PFSK-1 (cell line): ENCODE data around the gene TMEM117.

ENCODE experiments used
- FOXP2 ChIP-seq: optimal IDR thresholded peaks from 2 replicates; pipeline ENCODE3; 2011; ENCODE audit warnings: borderline replicate concordance, control low read depth, inconsistent platforms; ENCODE audit not compliant: insufficient read depth; ENCODE audit errors: extremely low read length, extremely low read depth
- POLR2AphosphoS5 ChIP-seq: IDR thresholded peaks from 2 replicates; pipeline ENCODE4 v1.6.1; 2012; ENCODE audit warnings: low read depth, mild to moderate bottlenecking, control low read depth, low read length, moderate library complexity
- SIN3A ChIP-seq: IDR thresholded peaks from 2 replicates; pipeline ENCODE4 v1.6.1; 2012; ENCODE audit warnings: mild to moderate bottlenecking, low read length, moderate library complexity, borderline replicate concordance; ENCODE audit not compliant: insufficient read depth
- TAF1 ChIP-seq: IDR thresholded peaks from 2 replicates; pipeline ENCODE4 v1.6.1; 2012; ENCODE audit warnings: low read length, control low read depth, borderline replicate concordance; ENCODE audit not compliant: insufficient read depth
- TF ChIP-seq, protein P1 (sequence below), 2 experiments: IDR thresholded peaks; 2 replicates each; pipeline versions ENCODE4 v1.6.1 to v1.8.0; 2011 to 2012; ENCODE audit warnings: low read depth in 2 of 2, low read length in 2 of 2, control low read depth in 1 of 2, inconsistent platforms in 1 of 2, mild to moderate bottlenecking in 1 of 2, moderate library complexity in 1 of 2; ENCODE audit not compliant: insufficient read depth in 1 of 2

The TMEM117 gene

DNA sequence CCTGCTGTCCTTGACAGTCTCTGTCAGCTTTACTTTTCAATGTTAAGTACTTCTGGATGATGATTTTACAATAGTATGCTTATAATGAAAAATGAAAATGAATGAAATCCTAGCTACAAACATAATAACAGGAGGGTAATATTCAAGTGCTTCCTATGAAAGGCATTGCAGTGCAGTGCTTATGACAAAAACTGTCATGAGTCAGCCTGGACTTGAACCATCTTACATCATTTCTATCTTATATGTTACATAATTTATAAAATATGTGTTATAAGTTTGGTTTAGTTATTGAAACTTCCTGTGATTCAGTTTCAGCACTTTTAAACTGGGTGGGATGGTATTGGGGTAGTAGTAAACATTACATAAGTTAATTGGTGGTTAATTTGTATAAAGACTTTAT lies 451.7 kb downstream of the TMEM117 start:
- TF ChIP-seq SIN3A (no peak), POLR2AphosphoS5 (no peak), FOXP2 (no peak), TAF1 (no peak)
- TF ChIP-seq, protein P1, sequence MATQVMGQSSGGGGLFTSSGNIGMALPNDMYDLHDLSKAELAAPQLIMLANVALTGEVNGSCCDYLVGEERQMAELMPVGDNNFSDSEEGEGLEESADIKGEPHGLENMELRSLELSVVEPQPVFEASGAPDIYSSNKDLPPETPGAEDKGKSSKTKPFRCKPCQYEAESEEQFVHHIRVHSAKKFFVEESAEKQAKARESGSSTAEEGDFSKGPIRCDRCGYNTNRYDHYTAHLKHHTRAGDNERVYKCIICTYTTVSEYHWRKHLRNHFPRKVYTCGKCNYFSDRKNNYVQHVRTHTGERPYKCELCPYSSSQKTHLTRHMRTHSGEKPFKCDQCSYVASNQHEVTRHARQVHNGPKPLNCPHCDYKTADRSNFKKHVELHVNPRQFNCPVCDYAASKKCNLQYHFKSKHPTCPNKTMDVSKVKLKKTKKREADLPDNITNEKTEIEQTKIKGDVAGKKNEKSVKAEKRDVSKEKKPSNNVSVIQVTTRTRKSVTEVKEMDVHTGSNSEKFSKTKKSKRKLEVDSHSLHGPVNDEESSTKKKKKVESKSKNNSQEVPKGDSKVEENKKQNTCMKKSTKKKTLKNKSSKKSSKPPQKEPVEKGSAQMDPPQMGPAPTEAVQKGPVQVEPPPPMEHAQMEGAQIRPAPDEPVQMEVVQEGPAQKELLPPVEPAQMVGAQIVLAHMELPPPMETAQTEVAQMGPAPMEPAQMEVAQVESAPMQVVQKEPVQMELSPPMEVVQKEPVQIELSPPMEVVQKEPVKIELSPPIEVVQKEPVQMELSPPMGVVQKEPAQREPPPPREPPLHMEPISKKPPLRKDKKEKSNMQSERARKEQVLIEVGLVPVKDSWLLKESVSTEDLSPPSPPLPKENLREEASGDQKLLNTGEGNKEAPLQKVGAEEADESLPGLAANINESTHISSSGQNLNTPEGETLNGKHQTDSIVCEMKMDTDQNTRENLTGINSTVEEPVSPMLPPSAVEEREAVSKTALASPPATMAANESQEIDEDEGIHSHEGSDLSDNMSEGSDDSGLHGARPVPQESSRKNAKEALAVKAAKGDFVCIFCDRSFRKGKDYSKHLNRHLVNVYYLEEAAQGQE (IDR thresholded peaks at IDR 0.05; ENCODE audit: insufficient read depth in 1 of 2, low read depth in 2 of 2, low read length in 2 of 2), result no peak

DNA sequence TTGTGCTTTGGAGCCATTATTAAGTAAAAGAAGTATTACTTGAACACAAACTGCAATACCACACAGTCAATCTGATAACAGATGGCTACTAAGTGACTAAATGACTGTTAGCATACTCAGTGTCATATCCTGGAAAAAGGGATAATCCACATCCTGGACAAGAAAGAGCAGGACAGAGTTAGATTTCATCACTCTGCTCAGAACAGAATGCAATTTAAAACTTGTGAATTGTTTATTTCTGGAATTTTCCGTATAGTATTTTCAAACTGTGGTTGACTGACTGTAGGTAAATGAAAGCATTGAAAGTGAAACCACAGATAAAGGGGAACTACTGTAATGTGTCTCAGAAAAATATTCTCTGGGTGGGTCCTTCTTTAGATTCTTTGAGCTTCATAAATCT lies 458.8 kb downstream of the TMEM117 start:
- TF ChIP-seq SIN3A (no peak), POLR2AphosphoS5 (no peak), FOXP2 (no peak), TAF1 (no peak)
- TF ChIP-seq, protein P1 (IDR thresholded peaks at IDR 0.05; ENCODE audit: insufficient read depth in 1 of 2, low read depth in 2 of 2, low read length in 2 of 2), result no peak

DNA sequence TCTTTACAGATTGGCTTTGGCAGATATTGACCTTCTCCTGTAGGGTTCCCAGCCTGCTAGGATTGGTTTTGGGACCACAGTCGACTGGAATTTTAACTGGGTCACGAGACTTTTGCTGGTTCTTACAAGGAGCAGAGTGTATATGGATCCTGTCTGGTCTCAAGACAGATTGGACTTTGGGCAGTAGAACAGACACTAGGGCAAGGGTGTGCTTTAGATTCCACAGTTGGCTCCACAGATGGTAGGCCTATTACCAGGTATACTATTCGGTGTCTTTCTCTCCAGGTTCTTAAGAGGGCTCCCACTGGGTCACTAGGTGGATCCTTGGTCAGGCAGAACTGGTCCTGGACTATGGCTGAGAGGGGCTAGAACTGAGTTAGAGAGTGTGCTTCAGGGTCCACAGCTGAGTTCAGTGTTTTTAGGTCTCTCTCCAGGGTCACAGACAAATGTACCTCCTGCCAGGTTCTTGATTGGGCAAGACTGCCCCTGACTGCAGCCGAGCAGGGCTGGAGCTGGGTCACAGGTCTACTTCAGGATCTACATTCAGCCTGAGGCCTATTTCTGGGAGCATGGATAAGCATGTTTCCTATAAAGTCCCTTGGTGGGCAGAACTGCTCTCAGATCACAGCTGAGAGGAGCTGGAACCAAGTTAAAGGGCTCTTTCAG lies 460.2 kb downstream of the TMEM117 start:
- TF ChIP-seq SIN3A (no peak), POLR2AphosphoS5 (no peak), TAF1 (no peak), FOXP2 (no peak)
- TF ChIP-seq, protein P1 (IDR thresholded peaks at IDR 0.05; ENCODE audit: insufficient read depth in 1 of 2, low read depth in 2 of 2, low read length in 2 of 2), result no peak

DNA sequence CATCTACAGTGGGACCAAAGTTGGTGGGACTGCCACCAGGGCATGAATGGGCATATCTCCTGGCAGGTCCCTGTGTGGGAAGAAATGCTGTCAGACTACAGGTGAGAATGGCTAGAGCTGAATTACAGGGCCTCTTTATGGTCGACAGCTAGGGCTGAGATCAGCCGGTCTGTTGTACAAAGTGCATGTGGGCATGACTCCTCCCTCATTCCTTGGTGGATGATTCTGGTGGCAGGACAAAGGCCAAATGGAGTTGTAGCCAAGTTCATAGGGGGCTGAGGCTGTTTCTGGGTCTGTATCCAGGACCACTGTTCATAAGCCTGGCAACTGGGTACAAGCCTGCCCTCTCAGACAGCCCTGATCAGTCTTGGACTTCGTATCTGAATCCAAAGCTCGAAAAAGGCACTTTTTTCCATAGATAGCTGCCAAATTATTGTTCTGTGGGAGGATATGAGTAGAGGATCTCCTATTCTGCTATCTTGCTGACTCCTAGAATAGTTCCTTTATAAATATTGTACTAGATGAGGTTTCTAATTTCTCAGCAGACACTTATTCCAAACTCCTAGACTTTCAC lies 460.8 kb downstream of the TMEM117 start:
- TF ChIP-seq FOXP2, result no peak
- no peak for TF ChIP-seq SIN3A
- TF ChIP-seq TAF1, result no peak
- TF ChIP-seq, protein P1 (IDR thresholded peaks at IDR 0.05; ENCODE audit: insufficient read depth in 1 of 2, low read depth in 2 of 2, low read length in 2 of 2), result no peak
- no peak for TF ChIP-seq POLR2AphosphoS5
